OCI-LY7 (cell line): ENCODE results near the gene CD164.

Experiments
- EZH2phosphoT487 ChIP-seq: fragments of 200-600 bp; sonication (generic); IDR thresholded peaks from 2 replicates; pipeline ENCODE4 v1.6.1; 2018; ENCODE audit warnings: low read depth, borderline replicate concordance, mild to moderate bottlenecking, mixed run types, antibody characterized with exemption, low read length, moderate library complexity, mixed read lengths
- TF ChIP-seq, protein P1 (sequence below): fragments of 200-600 bp; sonication (generic); conservative IDR thresholded peaks from 2 replicates; pipeline ENCODE4 v1.5.1; 2014; ENCODE audit warnings: mild to moderate bottlenecking, antibody characterized with exemption, low read length, moderate library complexity, mixed read lengths

DNA sequence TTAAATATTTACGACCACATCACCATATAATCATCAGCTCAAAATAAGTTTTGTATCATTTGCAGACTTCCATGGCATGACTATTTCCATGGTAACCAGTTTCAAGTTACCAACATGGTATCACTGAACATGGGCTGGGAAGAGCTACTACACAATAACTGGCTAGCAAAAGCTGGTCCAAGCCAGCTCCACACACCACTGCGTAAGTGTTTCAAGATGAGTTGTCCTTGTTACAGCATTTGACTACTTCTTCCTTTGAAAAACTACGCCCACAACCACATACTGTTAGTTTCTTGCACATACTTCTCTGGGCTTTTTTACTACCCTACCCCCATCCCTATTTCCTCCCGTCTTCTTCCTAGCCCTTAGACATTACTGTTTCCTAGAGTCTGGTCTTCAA, 8.5 kb downstream of the CD164 start:
- TF ChIP-seq, protein P1, sequence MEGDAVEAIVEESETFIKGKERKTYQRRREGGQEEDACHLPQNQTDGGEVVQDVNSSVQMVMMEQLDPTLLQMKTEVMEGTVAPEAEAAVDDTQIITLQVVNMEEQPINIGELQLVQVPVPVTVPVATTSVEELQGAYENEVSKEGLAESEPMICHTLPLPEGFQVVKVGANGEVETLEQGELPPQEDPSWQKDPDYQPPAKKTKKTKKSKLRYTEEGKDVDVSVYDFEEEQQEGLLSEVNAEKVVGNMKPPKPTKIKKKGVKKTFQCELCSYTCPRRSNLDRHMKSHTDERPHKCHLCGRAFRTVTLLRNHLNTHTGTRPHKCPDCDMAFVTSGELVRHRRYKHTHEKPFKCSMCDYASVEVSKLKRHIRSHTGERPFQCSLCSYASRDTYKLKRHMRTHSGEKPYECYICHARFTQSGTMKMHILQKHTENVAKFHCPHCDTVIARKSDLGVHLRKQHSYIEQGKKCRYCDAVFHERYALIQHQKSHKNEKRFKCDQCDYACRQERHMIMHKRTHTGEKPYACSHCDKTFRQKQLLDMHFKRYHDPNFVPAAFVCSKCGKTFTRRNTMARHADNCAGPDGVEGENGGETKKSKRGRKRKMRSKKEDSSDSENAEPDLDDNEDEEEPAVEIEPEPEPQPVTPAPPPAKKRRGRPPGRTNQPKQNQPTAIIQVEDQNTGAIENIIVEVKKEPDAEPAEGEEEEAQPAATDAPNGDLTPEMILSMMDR, result no peak
- TF ChIP-seq EZH2phosphoT487, result no peak
